ENCODE data around the gene CAPZB. TPM values are rescaled to one million over a fixed set of nuclear protein-coding genes. Genes with fewer than 3 reads are reported as not detected.

The CAPZB gene
- total RNA-seq, 1 donor from 2014 or later, result 326 TPM

- H3K4me1 Mint-ChIP-seq (ENCODE audit: low read depth, unreplicated experiment), result peaks cover 61% of the 10 kb centered on the region
- H3K9me3 Mint-ChIP-seq (ENCODE audit: unreplicated experiment), result peaks cover 3% of the 10 kb centered on the region
- TF ChIP-seq CTCF (IDR thresholded peaks at IDR 0.05; ENCODE audit: partially characterized antibody, unreplicated experiment), result no peak
- H3K27ac Mint-ChIP-seq (ENCODE audit: unreplicated experiment), result peak overlapping the region; percentile 29
- no peak for DNase-seq
- H3K27me3 Mint-ChIP-seq (ENCODE audit: unreplicated experiment), result peaks cover 1% of the 10 kb centered on the region
- H3K36me3 Mint-ChIP-seq (ENCODE audit: unreplicated experiment), result no peaks in the 10 kb centered on the region
- no peak overlapping the region for H3K4me3 Mint-ChIP-seq (ENCODE audit: unreplicated experiment)
Observed at GRCh38 chr1:19441048-19441780, 44.1 kb downstream of the CAPZB start.

- peaks cover 1% of the 10 kb centered on the region for H3K27me3 Mint-ChIP-seq (ENCODE audit: unreplicated experiment)
- H3K36me3 Mint-ChIP-seq (ENCODE audit: unreplicated experiment), result no peaks in the 10 kb centered on the region
- peaks cover 3% of the 10 kb centered on the region for H3K9me3 Mint-ChIP-seq (ENCODE audit: unreplicated experiment)
- H3K27ac Mint-ChIP-seq (ENCODE audit: unreplicated experiment), result no peak overlapping the region
- no peak for DNase-seq
- peak overlapping the region; percentile 30 for H3K4me3 Mint-ChIP-seq (ENCODE audit: unreplicated experiment)
- no peak for TF ChIP-seq CTCF (IDR thresholded peaks at IDR 0.05; ENCODE audit: partially characterized antibody, unreplicated experiment)
- H3K4me1 Mint-ChIP-seq (ENCODE audit: low read depth, unreplicated experiment), result peaks cover 53% of the 10 kb centered on the region
Observed at GRCh38 chr1:19439464-19440171, 45.7 kb downstream of the CAPZB start.

GRCh38 chr1:19438516-19439195, 46.7 kb downstream of the CAPZB start:
- H3K36me3 Mint-ChIP-seq (ENCODE audit: unreplicated experiment), result no peaks in the 10 kb centered on the region
- peaks cover 53% of the 10 kb centered on the region for H3K4me1 Mint-ChIP-seq (ENCODE audit: low read depth, unreplicated experiment)
- H3K27me3 Mint-ChIP-seq (ENCODE audit: unreplicated experiment), result peaks cover 1% of the 10 kb centered on the region
- peak overlapping the region; percentile 76 for H3K27ac Mint-ChIP-seq (ENCODE audit: unreplicated experiment)
- no peak for DNase-seq
- H3K9me3 Mint-ChIP-seq (ENCODE audit: unreplicated experiment), result peaks cover 3% of the 10 kb centered on the region
- no peak for TF ChIP-seq CTCF (IDR thresholded peaks at IDR 0.05; ENCODE audit: partially characterized antibody, unreplicated experiment)
- no peak overlapping the region for H3K4me3 Mint-ChIP-seq (ENCODE audit: unreplicated experiment)

- no peak for TF ChIP-seq CTCF (IDR thresholded peaks at IDR 0.05; ENCODE audit: partially characterized antibody, unreplicated experiment)
- Mint-ChIP-seq H3K27me3 (ENCODE audit: unreplicated experiment) (peaks cover 2% of the 10 kb centered on the region), H3K4me3 (ENCODE audit: unreplicated experiment) (no peak overlapping the region), H3K36me3 (ENCODE audit: unreplicated experiment) (no peaks in the 10 kb centered on the region), H3K27ac (ENCODE audit: unreplicated experiment) (peak overlapping the region; percentile 76), H3K4me1 (ENCODE audit: low read depth, unreplicated experiment) (peaks cover 57% of the 10 kb centered on the region), H3K9me3 (ENCODE audit: unreplicated experiment) (peaks cover 6% of the 10 kb centered on the region)
- no peak for DNase-seq
Observed at GRCh38 chr1:19437891-19438294, 47.4 kb downstream of the CAPZB start.
